Activated CD4-positive, alpha-beta memory T cell treated with anti-CD3 and anti-CD28 coated beads, Interleukin-2, amount 10 ng/mL, durations not matched to agents 7 days and 5 days (primary cell): ENCODE data around the gene DNAJC1. TPM values are rescaled to one million over a fixed set of nuclear protein-coding genes. Genes with fewer than 3 reads are reported as not detected.
"Not testable (repeated sequence)": the region's sequence is repeated elsewhere in the genome, so short reads cannot be mapped to it uniquely, and the experiment has no call there.

Source experiments
- CTCF ChIA-PET: fragments of 350-600 bp; sonication (Branson Sonifier 250); formaldehyde crosslinking; loops from one replicate; lab custom pipeline; 2021; ENCODE audit warnings: antibody characterized with exemption, inconsistent platforms; lab: Charles Lee
- POLR2A ChIA-PET: fragments of 350-600 bp; sonication (Branson Sonifier 250); formaldehyde crosslinking; loops from one replicate; lab custom pipeline; 2021; ENCODE audit warnings: antibody characterized with exemption; lab: Charles Lee
- DNase-seq: peaks from one replicate; pipeline ENCODE4 v3.0.0-alpha.2; 2020
- H3K27ac Mint-ChIP-seq: one replicate; pipeline ENCODE4 v1.8.0; 2021; ENCODE audit warnings: mild to moderate bottlenecking, mixed read lengths
- H3K27me3 Mint-ChIP-seq: one replicate; pipeline ENCODE4 v1.8.0; 2021; ENCODE audit warnings: mixed read lengths
- H3K36me3 Mint-ChIP-seq: one replicate; pipeline ENCODE4 v1.8.0; 2021; ENCODE audit warnings: low read depth, mixed read lengths
- H3K4me1 Mint-ChIP-seq: one replicate; pipeline ENCODE4 v1.8.0; 2021; ENCODE audit warnings: mixed read lengths
- H3K4me3 Mint-ChIP-seq: one replicate; pipeline ENCODE4 v1.8.0; 2021; ENCODE audit warnings: mild to moderate bottlenecking, mixed read lengths
- H3K9me3 Mint-ChIP-seq: one replicate; pipeline ENCODE4 v1.8.0; 2021; ENCODE audit warnings: mixed read lengths
- total RNA-seq, 2 experiments: library from RNA; stranded (reverse); gene quantifications; one replicate each; pipeline ENCODE4 v1.2.3, GENCODE V29; 2021

The DNAJC1 gene
- total RNA-seq, 2 experiments from 2014 or later = 35.7 to 38.9 TPM

DNA sequence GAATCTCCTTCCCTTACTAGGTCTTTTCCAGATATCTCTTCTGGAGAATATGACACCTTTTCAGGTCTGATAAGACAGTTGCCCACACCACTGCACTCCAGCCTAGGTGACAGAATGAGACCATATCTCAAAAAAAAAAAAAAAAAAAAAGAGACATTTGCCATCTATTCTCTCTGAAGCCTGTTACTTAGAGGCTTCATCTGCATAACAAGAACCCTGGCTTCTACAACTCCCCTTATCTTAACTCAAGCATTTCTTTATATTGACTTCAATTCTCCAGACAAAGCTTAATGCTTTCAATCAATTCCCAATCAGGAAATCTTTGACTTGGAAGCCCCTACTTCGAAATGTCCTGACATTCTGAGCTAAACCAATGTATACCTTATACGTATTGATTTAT, 134.4 kb downstream of the DNAJC1 start:
- H3K27ac Mint-ChIP-seq, CTCF ChIA-PET: not testable (repeated sequence)
- peaks cover 36% of the 10 kb centered on the region for H3K36me3 Mint-ChIP-seq

DNA sequence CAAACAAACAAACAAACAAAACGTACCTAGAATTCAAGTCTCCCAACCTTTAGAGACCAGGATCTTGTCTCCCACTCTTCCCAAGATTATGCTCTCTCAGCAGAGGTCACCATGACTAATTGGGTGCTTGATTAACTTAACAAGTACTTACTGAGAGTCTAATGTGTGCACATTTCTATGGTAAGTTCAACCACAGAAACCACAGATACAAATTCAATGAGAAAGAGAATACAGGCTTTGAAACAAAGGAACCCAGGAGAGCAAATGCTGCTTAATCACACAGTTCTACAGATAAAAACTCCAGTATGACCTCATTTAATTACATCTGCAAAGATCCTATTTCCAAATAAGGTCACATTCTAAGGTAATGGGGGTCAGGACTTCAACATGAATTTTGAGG, 142.8 kb downstream of the DNAJC1 start:
- H3K9me3 Mint-ChIP-seq = no peaks in the 10 kb centered on the region
- ChIA-PET CTCF (no interaction called here), POLR2A (no interaction called here)
- H3K27ac Mint-ChIP-seq = no peak overlapping the region
- no peak for DNase-seq
- no peaks in the 10 kb centered on the region for H3K27me3 Mint-ChIP-seq
- peaks cover 7% of the 10 kb centered on the region for H3K4me1 Mint-ChIP-seq
- no peak overlapping the region for H3K4me3 Mint-ChIP-seq
- H3K36me3 Mint-ChIP-seq = peaks cover 14% of the 10 kb centered on the region

More for the DNA sequence above, 134.4 kb downstream of the DNAJC1 start:
- H3K4me3 Mint-ChIP-seq, DNase-seq, POLR2A ChIA-PET, H3K27me3 Mint-ChIP-seq, H3K4me1 Mint-ChIP-seq: not testable (repeated sequence)
- peaks cover 15% of the 10 kb centered on the region for H3K9me3 Mint-ChIP-seq

GRCh38 chr10:21858455-21858854, 145.1 kb downstream of the DNAJC1 start:
- no peak overlapping the region for H3K27ac Mint-ChIP-seq
- ChIA-PET POLR2A (no interaction called here), CTCF (no interaction called here)
- peaks cover 7% of the 10 kb centered on the region for H3K4me1 Mint-ChIP-seq
- H3K36me3 Mint-ChIP-seq = peaks cover 18% of the 10 kb centered on the region
- no peak for DNase-seq
- no peaks in the 10 kb centered on the region for H3K27me3 Mint-ChIP-seq
- no peak overlapping the region for H3K4me3 Mint-ChIP-seq
- peaks cover 2% of the 10 kb centered on the region for H3K9me3 Mint-ChIP-seq

GRCh38 chr10:21849607-21850006, 153.9 kb downstream of the DNAJC1 start:
- no peak overlapping the region for H3K4me3 Mint-ChIP-seq
- peaks cover 43% of the 10 kb centered on the region for H3K36me3 Mint-ChIP-seq
- CTCF ChIA-PET = no interaction called here

GRCh38 chr10:21843645-21844044, 159.9 kb downstream of the DNAJC1 start:
- ChIA-PET POLR2A (no interaction called here), CTCF (no interaction called here)
- no peaks in the 10 kb centered on the region for H3K4me1 Mint-ChIP-seq
- no peak overlapping the region for H3K4me3 Mint-ChIP-seq
- no peak overlapping the region for H3K27ac Mint-ChIP-seq
- no peak for DNase-seq
- H3K9me3 Mint-ChIP-seq = peaks cover 24% of the 10 kb centered on the region
- peaks cover 30% of the 10 kb centered on the region for H3K36me3 Mint-ChIP-seq
- H3K27me3 Mint-ChIP-seq = no peaks in the 10 kb centered on the region

More at GRCh38 chr10:21849607-21850006, 153.9 kb downstream of the DNAJC1 start:
- H3K4me1 Mint-ChIP-seq = no peaks in the 10 kb centered on the region
- no peak overlapping the region for H3K27ac Mint-ChIP-seq
- H3K27me3 Mint-ChIP-seq = no peaks in the 10 kb centered on the region
- no peak for DNase-seq
- peaks cover 40% of the 10 kb centered on the region for H3K9me3 Mint-ChIP-seq
- POLR2A ChIA-PET = no interaction called here

GRCh38 chr10:21841273-21841672, 162.3 kb downstream of the DNAJC1 start:
- H3K4me1 Mint-ChIP-seq, H3K4me3 Mint-ChIP-seq, POLR2A ChIA-PET, H3K27me3 Mint-ChIP-seq, CTCF ChIA-PET, DNase-seq, H3K27ac Mint-ChIP-seq: not testable (repeated sequence)
- H3K9me3 Mint-ChIP-seq = peaks cover 20% of the 10 kb centered on the region
- peaks cover 26% of the 10 kb centered on the region for H3K36me3 Mint-ChIP-seq

DNA sequence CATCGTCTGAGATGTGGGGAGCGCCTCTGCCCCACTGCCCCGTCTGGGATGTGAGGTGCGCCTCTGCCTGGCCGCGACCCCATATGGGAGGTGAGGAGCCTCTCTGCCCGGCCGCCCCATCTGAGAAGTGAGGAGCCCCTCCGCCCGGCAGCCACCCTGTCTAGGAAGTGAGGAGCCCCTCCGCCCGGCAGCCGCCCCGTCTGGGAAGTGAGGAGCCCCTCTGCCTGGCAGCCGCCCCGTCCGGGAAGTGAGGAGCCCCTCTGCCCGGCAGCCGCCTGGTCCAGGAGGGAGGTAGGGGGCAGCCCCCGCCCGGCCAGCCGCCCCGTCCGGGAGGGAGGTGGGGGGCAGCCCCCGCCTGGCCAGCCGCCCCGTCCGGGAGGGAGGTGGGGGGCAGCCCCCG, 166.0 kb downstream of the DNAJC1 start:
- POLR2A ChIA-PET, H3K4me3 Mint-ChIP-seq, H3K4me1 Mint-ChIP-seq, H3K27me3 Mint-ChIP-seq, H3K27ac Mint-ChIP-seq, DNase-seq, CTCF ChIA-PET: not testable (repeated sequence)
- H3K9me3 Mint-ChIP-seq = peaks cover 44% of the 10 kb centered on the region
- peaks cover 50% of the 10 kb centered on the region for H3K36me3 Mint-ChIP-seq

DNA sequence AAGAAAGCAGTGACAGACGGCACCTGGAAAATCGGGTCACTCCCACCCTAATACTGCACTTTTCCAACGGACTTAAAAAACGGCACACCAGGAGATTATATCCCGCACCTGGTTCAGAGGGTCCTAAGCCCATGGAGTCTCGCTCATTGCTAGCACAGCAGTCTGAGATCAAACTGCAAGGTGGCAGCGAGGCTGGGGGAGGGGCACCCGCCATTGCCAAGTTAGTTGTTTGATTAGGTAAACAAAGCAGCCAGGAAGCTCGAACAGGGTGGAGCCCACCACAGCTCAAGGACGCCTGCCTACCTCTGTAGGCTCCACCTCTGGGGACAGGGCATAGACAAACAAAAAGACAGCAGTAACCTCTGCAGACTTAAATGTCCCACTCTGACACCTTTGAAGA, 169.0 kb downstream of the DNAJC1 start:
- H3K27me3 Mint-ChIP-seq, H3K4me1 Mint-ChIP-seq, H3K4me3 Mint-ChIP-seq, H3K27ac Mint-ChIP-seq, POLR2A ChIA-PET, CTCF ChIA-PET, DNase-seq: not testable (repeated sequence)
- Mint-ChIP-seq H3K36me3 (peaks cover 48% of the 10 kb centered on the region), H3K9me3 (peaks cover 55% of the 10 kb centered on the region)

DNA sequence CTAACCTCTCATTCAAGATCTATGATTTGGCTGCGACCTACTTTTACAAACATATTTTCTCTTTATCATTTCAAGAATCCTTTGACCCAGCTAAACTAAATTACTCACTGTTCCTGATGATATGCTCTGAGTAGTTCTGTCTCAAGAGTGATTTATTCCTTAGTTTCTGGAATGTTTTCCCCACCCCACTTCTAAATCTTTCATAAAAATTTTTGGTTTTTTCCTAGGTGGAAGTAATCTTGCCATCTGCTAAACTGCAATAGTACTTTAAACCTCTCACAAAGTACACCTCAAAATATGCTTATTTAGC, 170.8 kb downstream of the DNAJC1 start:
- Mint-ChIP-seq H3K4me3 (no peak overlapping the region), H3K27me3 (no peaks in the 10 kb centered on the region), H3K9me3 (peaks cover 55% of the 10 kb centered on the region), H3K4me1 (no peaks in the 10 kb centered on the region), H3K27ac (no peak overlapping the region), H3K36me3 (peaks cover 42% of the 10 kb centered on the region)
- ChIA-PET CTCF (no interaction called here), POLR2A (no interaction called here)
- DNase-seq = no peak

DNA sequence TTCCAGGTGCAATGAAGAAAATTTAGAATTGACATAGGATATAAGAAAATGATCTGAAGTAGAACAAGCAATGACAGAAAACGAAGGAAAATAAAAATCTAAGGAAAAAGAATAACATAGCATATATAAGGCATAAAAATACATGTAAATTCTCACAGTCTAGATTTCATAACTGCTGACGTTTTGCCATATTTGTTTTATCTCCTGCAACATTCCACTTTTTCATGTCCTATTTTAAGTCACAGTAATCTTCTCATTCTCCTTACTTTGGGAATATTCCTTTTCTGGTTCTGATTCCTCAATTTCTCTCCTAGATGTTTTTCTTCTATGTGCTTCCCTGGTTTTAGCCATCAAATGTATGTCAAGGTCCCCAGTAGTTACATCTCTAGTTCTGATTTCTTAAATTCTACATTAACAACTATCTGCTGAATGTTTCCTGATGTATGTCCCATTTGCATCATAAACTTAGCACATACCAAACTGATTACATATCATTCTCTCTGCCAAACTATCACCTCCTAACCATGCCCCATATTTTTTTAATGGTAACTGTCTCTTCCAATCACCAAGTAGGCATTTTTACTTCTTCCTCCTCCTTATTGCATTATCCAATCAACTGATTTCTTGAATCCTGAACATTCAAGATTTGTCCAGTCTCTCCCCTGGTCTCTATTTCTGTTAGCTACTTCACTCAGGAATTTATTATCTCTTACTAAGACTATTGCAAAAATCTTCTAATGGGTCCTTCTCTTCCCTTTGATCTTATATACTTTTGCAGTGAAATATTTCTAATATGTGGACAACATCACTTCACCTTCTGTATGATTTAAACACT, 171.3 kb downstream of the DNAJC1 start:
- H3K9me3 Mint-ChIP-seq = peaks cover 60% of the 10 kb centered on the region
- POLR2A ChIA-PET = no interaction called here
- no peak for DNase-seq
- no peak overlapping the region for H3K4me3 Mint-ChIP-seq
- H3K27ac Mint-ChIP-seq = no peak overlapping the region
- H3K36me3 Mint-ChIP-seq = peaks cover 45% of the 10 kb centered on the region
- H3K27me3 Mint-ChIP-seq = no peaks in the 10 kb centered on the region
- CTCF ChIA-PET = no interaction called here
- no peaks in the 10 kb centered on the region for H3K4me1 Mint-ChIP-seq

DNA sequence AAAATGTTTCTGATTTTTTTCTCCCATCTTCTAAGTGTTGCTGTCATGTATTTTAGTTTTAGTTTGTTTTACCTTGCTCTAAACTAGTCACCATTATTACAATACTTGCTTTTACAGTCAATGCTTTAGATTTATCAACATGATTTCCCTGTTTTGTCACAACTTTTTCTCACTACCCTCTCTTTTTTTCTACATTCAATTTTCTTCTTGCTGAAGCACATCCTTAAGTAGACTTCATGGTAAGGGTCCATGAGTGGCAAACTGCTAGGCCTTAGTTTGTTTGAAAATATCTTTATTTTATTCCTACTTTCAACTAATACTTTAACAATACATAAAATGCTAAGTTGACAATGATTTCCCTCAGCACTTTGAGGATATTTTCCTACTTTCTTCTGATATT, 173.5 kb downstream of the DNAJC1 start:
- Mint-ChIP-seq H3K9me3 (peaks cover 68% of the 10 kb centered on the region), H3K27me3 (no peaks in the 10 kb centered on the region), H3K36me3 (peaks cover 51% of the 10 kb centered on the region), H3K4me3 (no peak overlapping the region), H3K4me1 (no peaks in the 10 kb centered on the region), H3K27ac (no peak overlapping the region)
- CTCF ChIA-PET = no interaction called here
- POLR2A ChIA-PET = no interaction called here
- DNase-seq = no peak

DNA sequence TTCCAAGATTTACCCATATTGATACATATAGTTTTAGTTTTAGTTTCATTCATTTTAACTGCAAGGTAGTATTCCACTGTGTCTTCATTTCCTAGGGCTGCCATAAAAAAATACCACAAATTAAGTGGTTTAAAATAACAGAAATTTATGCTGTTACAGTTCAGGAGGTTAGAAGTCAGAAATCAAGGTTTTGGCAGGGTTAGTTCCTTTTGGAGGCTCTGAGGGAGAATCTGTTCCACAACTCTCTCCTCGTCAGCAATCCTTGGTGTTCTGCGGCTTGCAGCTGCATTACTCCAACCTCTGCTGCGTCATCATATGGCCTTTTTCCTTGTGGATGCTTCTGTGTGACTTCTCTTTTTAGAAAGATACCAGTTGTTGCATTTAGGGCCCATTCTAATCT, 176.2 kb downstream of the DNAJC1 start:
- POLR2A ChIA-PET = no interaction called here
- Mint-ChIP-seq H3K27ac (no peak overlapping the region), H3K4me3 (no peak overlapping the region), H3K27me3 (no peaks in the 10 kb centered on the region), H3K4me1 (no peaks in the 10 kb centered on the region), H3K36me3 (peaks cover 32% of the 10 kb centered on the region), H3K9me3 (peaks cover 55% of the 10 kb centered on the region)
- no peak for DNase-seq
- CTCF ChIA-PET = no interaction called here

DNA sequence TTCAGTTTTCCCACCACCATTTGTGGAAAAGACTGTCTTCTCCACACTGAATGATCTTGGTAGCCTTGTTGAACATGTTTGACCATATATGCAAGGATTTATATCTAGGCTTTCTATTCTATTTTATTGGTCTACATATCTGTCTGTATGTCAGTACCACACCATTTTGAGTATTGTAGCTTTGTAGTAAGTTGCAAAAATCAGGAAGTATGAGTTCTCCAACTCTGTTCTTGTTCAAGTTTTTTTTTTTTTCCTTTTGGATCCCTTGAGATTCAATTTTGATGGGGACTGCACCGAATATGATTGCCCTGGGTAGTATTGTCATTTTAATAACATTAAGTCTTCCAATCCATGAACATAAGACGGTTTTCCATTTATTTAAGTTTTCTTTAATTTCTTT, 176.8 kb downstream of the DNAJC1 start:
- Mint-ChIP-seq H3K4me1 (no peaks in the 10 kb centered on the region), H3K27ac (no peak overlapping the region), H3K4me3 (no peak overlapping the region), H3K9me3 (peaks cover 52% of the 10 kb centered on the region), H3K36me3 (peaks cover 28% of the 10 kb centered on the region), H3K27me3 (no peaks in the 10 kb centered on the region)
- POLR2A ChIA-PET = no interaction called here
- no peak for DNase-seq
- CTCF ChIA-PET = no interaction called here

DNA sequence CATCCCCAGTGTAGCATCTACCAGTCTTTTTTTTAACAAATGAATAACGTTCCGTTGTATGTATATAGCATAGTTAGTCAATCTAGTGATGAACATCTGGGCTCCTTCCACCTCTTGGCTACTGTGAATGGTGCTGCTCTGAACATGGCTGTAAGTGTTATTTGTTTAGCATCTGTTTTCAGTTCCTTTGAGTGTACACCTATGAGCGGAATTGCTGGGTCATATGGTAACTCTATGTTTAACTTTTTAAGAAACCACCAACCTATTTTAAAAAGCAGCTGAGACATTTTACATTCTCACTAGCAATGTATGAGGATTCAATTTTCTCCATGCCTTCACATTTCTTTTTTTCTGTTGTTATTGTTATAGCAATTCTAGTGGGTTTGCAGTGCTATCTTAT, 178.2 kb downstream of the DNAJC1 start:
- no peaks in the 10 kb centered on the region for H3K27me3 Mint-ChIP-seq
- POLR2A ChIA-PET = no interaction called here
- H3K27ac Mint-ChIP-seq = no peak overlapping the region
- H3K4me3 Mint-ChIP-seq = no peak overlapping the region
- CTCF ChIA-PET = no interaction called here
- DNase-seq = no peak
- peaks cover 24% of the 10 kb centered on the region for H3K36me3 Mint-ChIP-seq
- peaks cover 45% of the 10 kb centered on the region for H3K9me3 Mint-ChIP-seq
- no peaks in the 10 kb centered on the region for H3K4me1 Mint-ChIP-seq
